KMS-11 (cell line): ENCODE measurements around the gene CTNNA1.

ENCODE experiments used
- H2AFZ ChIP-seq: fragments of 200-600 bp; sonication (generic); 2 replicates; pipeline ENCODE4 v1.6.1; 2016; ENCODE audit warnings: antibody characterized with exemption, mixed run types, low read depth
- H3K27ac ChIP-seq: fragments of 200-600 bp; sonication (generic); 2 replicates; pipeline ENCODE4 v1.6.1; 2016; ENCODE audit warnings: mild to moderate bottlenecking, mixed run types
- H3K27me3 ChIP-seq: fragments of 200-600 bp; sonication (generic); 2 replicates; pipeline ENCODE4 v1.6.1; 2017; ENCODE audit warnings: mild to moderate bottlenecking, low read depth, mixed run types, moderate library complexity; ENCODE audit not compliant: insufficient read depth
- H3K36me3 ChIP-seq: fragments of 200-600 bp; sonication (generic); 2 replicates; pipeline ENCODE4 v1.6.1; 2017; ENCODE audit warnings: mild to moderate bottlenecking, mixed run types; ENCODE audit not compliant: insufficient read depth
- H3K4me1 ChIP-seq: fragments of 200-600 bp; sonication (generic); 2 replicates; pipeline ENCODE4 v1.6.1; 2016; ENCODE audit warnings: mild to moderate bottlenecking, low read depth, mixed run types; ENCODE audit not compliant: poor library complexity, severe bottlenecking
- H3K4me2 ChIP-seq: fragments of 200-600 bp; sonication (generic); 2 replicates; pipeline ENCODE4 v1.7.0; 2016; ENCODE audit warnings: mild to moderate bottlenecking, mixed run types
- H3K4me3 ChIP-seq: fragments of 200-600 bp; sonication (generic); IDR thresholded peaks from 2 replicates; pipeline ENCODE4 v1.6.1; 2017; ENCODE audit warnings: low read depth, low read length, mixed read lengths; ENCODE audit not compliant: insufficient read depth
- H3K79me2 ChIP-seq: fragments of 200-600 bp; sonication (generic); 2 replicates; pipeline ENCODE4 v1.6.1; 2016; ENCODE audit warnings: low read depth, mixed run types; ENCODE audit not compliant: insufficient read depth
- H3K9ac ChIP-seq: fragments of 200-600 bp; sonication (generic); 2 replicates; pipeline ENCODE4 v1.6.1; 2016; ENCODE audit warnings: mild to moderate bottlenecking, mixed run types
- H4K20me1 ChIP-seq: fragments of 200-600 bp; sonication (generic); 2 replicates; pipeline ENCODE4 v1.6.1; 2016; ENCODE audit warnings: mild to moderate bottlenecking, mixed run types; ENCODE audit not compliant: insufficient read depth
- TF ChIP-seq, protein P1 (sequence below): fragments of 200-600 bp; sonication (generic); conservative IDR thresholded peaks from 2 replicates; pipeline ENCODE4 v1.6.1; 2017; ENCODE audit warnings: low read depth, mild to moderate bottlenecking, antibody characterized with exemption, low read length, moderate library complexity, mixed read lengths

The CTNNA1 gene

GRCh38 chr5:138706655-138707480, 46.4 kb upstream of the CTNNA1 start:
- Histone ChIP-seq H3K79me2 (no peaks in the 10 kb centered on the region), H4K20me1 (no peaks in the 10 kb centered on the region), H3K4me2 (no peak overlapping the region), H2AFZ (no peak overlapping the region), H3K27me3 (no peaks in the 10 kb centered on the region), H3K36me3 (no peaks in the 10 kb centered on the region), H3K4me1 (peaks cover 4% of the 10 kb centered on the region), H3K27ac (no peak overlapping the region), H3K4me3 (no peak overlapping the region), H3K9ac (no peak overlapping the region)
- TF ChIP-seq, protein P1, sequence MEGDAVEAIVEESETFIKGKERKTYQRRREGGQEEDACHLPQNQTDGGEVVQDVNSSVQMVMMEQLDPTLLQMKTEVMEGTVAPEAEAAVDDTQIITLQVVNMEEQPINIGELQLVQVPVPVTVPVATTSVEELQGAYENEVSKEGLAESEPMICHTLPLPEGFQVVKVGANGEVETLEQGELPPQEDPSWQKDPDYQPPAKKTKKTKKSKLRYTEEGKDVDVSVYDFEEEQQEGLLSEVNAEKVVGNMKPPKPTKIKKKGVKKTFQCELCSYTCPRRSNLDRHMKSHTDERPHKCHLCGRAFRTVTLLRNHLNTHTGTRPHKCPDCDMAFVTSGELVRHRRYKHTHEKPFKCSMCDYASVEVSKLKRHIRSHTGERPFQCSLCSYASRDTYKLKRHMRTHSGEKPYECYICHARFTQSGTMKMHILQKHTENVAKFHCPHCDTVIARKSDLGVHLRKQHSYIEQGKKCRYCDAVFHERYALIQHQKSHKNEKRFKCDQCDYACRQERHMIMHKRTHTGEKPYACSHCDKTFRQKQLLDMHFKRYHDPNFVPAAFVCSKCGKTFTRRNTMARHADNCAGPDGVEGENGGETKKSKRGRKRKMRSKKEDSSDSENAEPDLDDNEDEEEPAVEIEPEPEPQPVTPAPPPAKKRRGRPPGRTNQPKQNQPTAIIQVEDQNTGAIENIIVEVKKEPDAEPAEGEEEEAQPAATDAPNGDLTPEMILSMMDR, result no peak

- Histone ChIP-seq H3K9ac (no peak overlapping the region), H3K27me3 (no peaks in the 10 kb centered on the region), H3K4me3 (no peak overlapping the region), H3K4me1 (no peaks in the 10 kb centered on the region), H2AFZ (no peak overlapping the region), H3K4me2 (no peak overlapping the region), H3K36me3 (no peaks in the 10 kb centered on the region), H3K79me2 (no peaks in the 10 kb centered on the region), H4K20me1 (no peaks in the 10 kb centered on the region), H3K27ac (no peak overlapping the region)
- TF ChIP-seq, protein P1, result no peak
Measured at GRCh38 chr5:138708791-138709190, 44.4 kb upstream of the CTNNA1 start.

DNA sequence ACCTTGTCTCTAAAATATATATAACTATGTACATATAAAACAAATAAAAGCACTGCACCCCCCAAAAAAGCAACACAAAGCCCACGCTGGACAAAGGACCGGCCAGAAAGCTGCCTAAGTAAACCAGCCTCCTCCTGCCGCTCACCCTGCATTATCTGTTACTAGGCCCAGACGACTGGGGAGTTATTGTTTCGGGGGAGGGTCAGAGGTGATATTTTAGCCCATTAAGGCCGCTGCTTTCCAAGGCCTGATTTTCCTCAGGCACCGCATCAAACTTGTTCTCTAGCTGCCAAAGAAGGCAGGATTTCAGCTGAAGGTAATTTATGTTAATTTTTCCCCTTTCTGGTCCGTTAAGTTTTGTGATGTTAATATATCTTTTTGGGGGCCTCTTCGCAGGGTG, 44.0 kb upstream of the CTNNA1 start:
- no peak overlapping the region for H3K4me2 ChIP-seq
- no peak overlapping the region for H2AFZ ChIP-seq
- no peaks in the 10 kb centered on the region for H3K4me1 ChIP-seq
- no peak overlapping the region for H3K9ac ChIP-seq
- TF ChIP-seq, protein P1, result no peak
- H3K79me2 ChIP-seq, result no peaks in the 10 kb centered on the region
- H3K36me3 ChIP-seq, result no peaks in the 10 kb centered on the region
- H3K4me3 ChIP-seq, result no peak overlapping the region
- H3K27me3 ChIP-seq, result no peaks in the 10 kb centered on the region
- H4K20me1 ChIP-seq, result no peaks in the 10 kb centered on the region
- H3K27ac ChIP-seq, result no peak overlapping the region

- Histone ChIP-seq H2AFZ (no peak overlapping the region), H3K27ac (no peak overlapping the region)
- TF ChIP-seq, protein P1, result no peak
Measured at GRCh38 chr5:138711087-138711486, 42.1 kb upstream of the CTNNA1 start.

More at GRCh38 chr5:138711087-138711486, 42.1 kb upstream of the CTNNA1 start:
- Histone ChIP-seq H3K4me3 (no peak overlapping the region), H4K20me1 (no peaks in the 10 kb centered on the region), H3K36me3 (no peaks in the 10 kb centered on the region), H3K9ac (no peak overlapping the region), H3K27me3 (no peaks in the 10 kb centered on the region), H3K4me1 (no peaks in the 10 kb centered on the region), H3K79me2 (no peaks in the 10 kb centered on the region), H3K4me2 (no peak overlapping the region)
